ENCODE measurements around the gene MVB12B.

GRCh38 chr9:126521976-126522590 lies 195.5 kb downstream of the MVB12B start:
- TF ChIP-seq POLR2AphosphoS5 (IDR thresholded peaks at IDR 0.05; ENCODE audit: low read depth, low read length) = no peak
- no peak for TF ChIP-seq REST (IDR thresholded peaks at IDR 0.05; ENCODE audit: insufficient read depth in 1 of 2, low read depth in 2 of 2, low read length in 2 of 2)
- TF ChIP-seq SIN3A (IDR thresholded peaks at IDR 0.05; ENCODE audit: borderline replicate concordance, insufficient read depth, low read length) = no peak
- TF ChIP-seq FOXP2 (optimal IDR thresholded peaks at IDR 0.05; ENCODE audit: borderline replicate concordance, extremely low read depth, extremely low read length, insufficient read depth) = no peak
- TF ChIP-seq TAF1 (IDR thresholded peaks at IDR 0.05; ENCODE audit: borderline replicate concordance, insufficient read depth, low read length) = no peak

Measured in PFSK-1 (cell line).